HEK293T (cell line): ENCODE data around the gene IFI30.

Experiments used
- CTCF ChIA-PET: fragments of 350-600 bp; formaldehyde crosslinking; extraction: SDS; loops from one replicate; lab custom pipeline; 2021; ENCODE audit warnings: antibody characterized with exemption, inconsistent platforms; lab: Yijun Ruan, JAX
- POLR2A ChIA-PET: fragments of 350-600 bp; formaldehyde crosslinking; extraction: SDS; loops from one replicate; lab custom pipeline; 2020; ENCODE audit warnings: antibody characterized with exemption, inconsistent platforms; lab: Yijun Ruan, JAX
- DNase-seq: peaks from one replicate; pipeline ENCODE4 v3.0.0; 2012; ENCODE audit warnings: mixed read lengths; ENCODE audit errors: extremely low spot score
- ARNT ChIP-seq: fragments of 450-650 bp; IDR thresholded peaks from 2 replicates; pipeline ENCODE4 v1.6.1; 2017; ENCODE audit warnings: mild to moderate bottlenecking
- BHLHE40 ChIP-seq: fragments of 450-650 bp; IDR thresholded peaks from 2 replicates; pipeline ENCODE4 v1.6.1; 2016; ENCODE audit warnings: mild to moderate bottlenecking, moderate library complexity, borderline replicate concordance
- CTBP1 ChIP-seq: fragments of 450-650 bp; IDR thresholded peaks from 2 replicates; pipeline ENCODE4 v1.6.1; 2016; ENCODE audit warnings: borderline replicate concordance
- ELF4 ChIP-seq: fragments of 450-650 bp; IDR thresholded peaks from 2 replicates; pipeline ENCODE4 v1.6.1; 2017; ENCODE audit warnings: antibody characterized with exemption
- FOXA1 ChIP-seq: fragments of 450-650 bp; IDR thresholded peaks from 2 replicates; pipeline ENCODE4 v1.6.1; 2016; ENCODE audit warnings: mild to moderate bottlenecking
- FOXK2 ChIP-seq: fragments of 450-650 bp; IDR thresholded peaks from 2 replicates; pipeline ENCODE4 v1.6.1; 2016; ENCODE audit warnings: mild to moderate bottlenecking
- FOXM1 ChIP-seq: fragments of 450-650 bp; IDR thresholded peaks from 2 replicates; pipeline ENCODE4 v1.6.1; 2017; ENCODE audit warnings: mild to moderate bottlenecking, borderline replicate concordance
- HDGF ChIP-seq: fragments of 450-650 bp; IDR thresholded peaks from 2 replicates; pipeline ENCODE4 v1.6.1; 2017; ENCODE audit warnings: antibody characterized with exemption, borderline replicate concordance
- L3MBTL2 ChIP-seq: fragments of 450-650 bp; conservative IDR thresholded peaks from 2 replicates; pipeline ENCODE4 v1.6.1; 2016; ENCODE audit warnings: mild to moderate bottlenecking
- LEF1 ChIP-seq: fragments of 450-650 bp; IDR thresholded peaks from 2 replicates; pipeline ENCODE4 v1.6.1; 2017; ENCODE audit warnings: mild to moderate bottlenecking, borderline replicate concordance
- NFRKB ChIP-seq: fragments of 450-650 bp; IDR thresholded peaks from 2 replicates; pipeline ENCODE4 v1.6.1; 2016; ENCODE audit warnings: mild to moderate bottlenecking, moderate library complexity
- SP1 ChIP-seq: fragments of 450-650 bp; IDR thresholded peaks from 2 replicates; pipeline ENCODE4 v1.6.1; 2017
- SUZ12 ChIP-seq: fragments of 450-650 bp; IDR thresholded peaks from 2 replicates; pipeline ENCODE4 v1.6.1; 2016; ENCODE audit warnings: mild to moderate bottlenecking
- TARDBP ChIP-seq: fragments of 450-650 bp; IDR thresholded peaks from 2 replicates; pipeline ENCODE4 v1.6.1; 2016
- ZNF384 ChIP-seq: fragments of 450-650 bp; IDR thresholded peaks from 2 replicates; pipeline ENCODE4 v1.6.1; 2016
- TF ChIP-seq, protein P1 (sequence below): fragments of 450-650 bp; IDR thresholded peaks from 2 replicates; pipeline ENCODE4 v1.6.1; 2016

Gene IFI30

DNA sequence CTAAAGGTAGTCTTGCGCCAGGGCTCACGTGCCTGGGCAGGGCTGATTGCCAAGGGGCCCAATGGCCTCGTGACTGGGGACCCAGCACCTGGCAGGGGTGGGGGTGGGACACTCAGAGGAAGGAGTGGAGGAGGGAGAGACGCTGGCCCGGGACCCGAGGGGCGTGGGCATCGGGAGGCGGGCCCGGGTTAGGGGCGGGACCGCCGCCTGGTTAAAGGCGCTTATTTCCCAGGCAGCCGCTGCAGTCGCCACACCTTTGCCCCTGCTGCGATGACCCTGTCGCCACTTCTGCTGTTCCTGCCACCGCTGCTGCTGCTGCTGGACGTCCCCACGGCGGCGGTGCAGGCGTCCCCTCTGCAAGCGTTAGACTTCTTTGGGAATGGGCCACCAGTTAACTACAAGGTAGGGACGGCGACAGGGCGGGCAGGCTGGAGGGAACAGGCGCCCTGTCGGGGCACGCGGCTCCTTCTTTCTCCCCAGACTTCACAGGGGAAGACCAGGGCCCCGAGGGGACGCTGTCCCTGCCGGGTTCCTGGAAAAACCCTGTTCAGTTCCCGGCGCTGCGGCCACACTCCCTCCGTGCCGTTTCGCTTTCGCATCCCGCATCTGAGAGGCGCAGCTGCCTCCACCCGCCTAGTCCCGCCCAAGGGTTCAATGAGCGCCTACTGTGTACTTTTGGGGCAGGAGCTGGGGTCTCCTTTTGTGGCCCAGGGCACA, at the start of gene IFI30:
Gene IFI30, plus strand, starts transcription at position 242 of the 717 bp plus-strand sequence. Its CDS starts 29 bp downstream, at position 271.
- CTCF ChIA-PET = interaction anchor here (0.6 to 0.7 kb wide), 2 partner anchors 61 to 74 kb away, joined by 3 read pairs; no protein-coding TSS in a partner anchor
- POLR2A ChIA-PET = no interaction called here
- peak; percentile 68 for DNase-seq
- TF ChIP-seq, protein P1, sequence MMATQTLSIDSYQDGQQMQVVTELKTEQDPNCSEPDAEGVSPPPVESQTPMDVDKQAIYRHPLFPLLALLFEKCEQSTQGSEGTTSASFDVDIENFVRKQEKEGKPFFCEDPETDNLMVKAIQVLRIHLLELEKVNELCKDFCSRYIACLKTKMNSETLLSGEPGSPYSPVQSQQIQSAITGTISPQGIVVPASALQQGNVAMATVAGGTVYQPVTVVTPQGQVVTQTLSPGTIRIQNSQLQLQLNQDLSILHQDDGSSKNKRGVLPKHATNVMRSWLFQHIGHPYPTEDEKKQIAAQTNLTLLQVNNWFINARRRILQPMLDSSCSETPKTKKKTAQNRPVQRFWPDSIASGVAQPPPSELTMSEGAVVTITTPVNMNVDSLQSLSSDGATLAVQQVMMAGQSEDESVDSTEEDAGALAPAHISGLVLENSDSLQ = no peak
- TF ChIP-seq L3MBTL2 = peak; percentile 58; the same call in 1 of the 2 replicates

DNA sequence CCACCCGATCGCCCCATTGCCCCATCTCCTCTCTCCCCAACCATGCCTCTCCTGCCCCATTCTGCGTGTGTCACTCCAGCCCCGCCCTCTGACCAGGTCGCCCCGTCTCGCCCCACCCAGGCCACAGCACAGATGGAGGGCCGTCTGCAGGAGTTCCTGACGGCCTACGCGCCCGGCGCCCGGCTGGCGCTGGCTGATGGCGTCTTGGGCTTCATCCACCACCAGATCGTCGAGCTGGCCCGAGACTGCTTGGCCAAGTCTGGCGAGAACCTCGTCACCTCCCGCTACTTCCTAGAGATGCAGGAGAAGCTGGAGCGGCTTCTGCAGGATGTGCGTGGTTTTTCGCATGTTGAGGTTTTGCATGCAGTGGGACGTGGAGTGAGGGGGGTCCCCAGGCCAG, 49.8 kb upstream of the IFI30 start:
- no peak for TF ChIP-seq BHLHE40
- no peak for TF ChIP-seq NFRKB
- no peak for TF ChIP-seq SP1
- TF ChIP-seq ELF4 = no peak
- TF ChIP-seq CTBP1 = no peak
- TF ChIP-seq ZNF384 = no peak
- TF ChIP-seq LEF1 = no peak
- no peak for TF ChIP-seq SUZ12
- POLR2A ChIA-PET = no interaction called here
- CTCF ChIA-PET = interaction anchor here (0.6 kb wide), 1 partner anchor 53 kb away, joined by 3 read pairs; no protein-coding TSS in a partner anchor
- DNase-seq = no peak

DNA sequence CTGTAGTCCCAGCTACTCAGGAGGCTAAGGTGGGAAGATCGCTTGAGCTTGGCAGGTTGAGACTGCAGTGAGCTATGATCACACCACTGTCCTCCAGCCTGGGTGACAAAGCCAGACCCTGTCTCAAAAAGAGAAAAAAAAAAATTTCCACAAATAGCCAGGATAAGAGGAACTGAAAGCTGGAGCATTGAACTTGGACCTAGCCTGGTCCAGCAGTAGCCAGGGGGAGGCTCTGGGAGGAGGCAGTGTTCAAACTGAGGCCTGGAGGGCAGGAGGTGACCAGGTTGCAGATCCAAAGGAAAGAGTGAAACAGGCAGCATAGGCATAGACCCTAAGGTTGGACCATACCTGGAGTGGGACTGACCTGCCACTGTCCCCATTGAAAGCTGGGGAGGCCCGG, 47.5 kb upstream of the IFI30 start:
- CTCF ChIA-PET = interaction anchor here (1.3 kb wide), 1 partner anchor 13 kb away, joined by 7 read pairs; no protein-coding TSS in a partner anchor
- TF ChIP-seq L3MBTL2 = no peak
- no peak for TF ChIP-seq SP1
- TF ChIP-seq HDGF = no peak
- TF ChIP-seq, protein P1 = no peak
- no peak for TF ChIP-seq FOXK2
- POLR2A ChIA-PET = no interaction called here
- DNase-seq = no peak

DNA sequence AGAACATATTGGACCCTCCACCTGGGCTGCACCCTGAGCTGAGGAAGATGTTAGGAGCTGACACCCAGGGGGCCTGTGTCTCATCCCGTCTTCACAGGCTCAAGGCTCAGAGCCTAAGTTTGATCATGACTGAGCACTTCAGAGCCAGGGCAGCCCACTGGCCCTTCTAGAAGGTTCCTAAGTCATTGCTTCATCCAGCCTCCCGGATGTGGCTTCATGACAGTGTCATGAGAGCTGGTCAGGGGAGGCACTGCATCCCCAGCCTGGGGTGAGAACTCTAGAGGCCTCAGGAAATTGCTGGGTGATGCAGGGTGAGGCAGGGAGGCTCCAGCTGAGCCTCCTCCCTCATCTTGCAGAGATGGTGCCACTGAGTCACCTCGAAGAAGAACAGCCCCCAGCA, 45.6 kb upstream of the IFI30 start:
- POLR2A ChIA-PET = interaction anchor here (1.0 to 1.7 kb wide), 2 partner anchors 23 to 269 kb away, joined by 3 to 7 read pairs; partner anchors contain the start of gene RPL18A
- CTCF ChIA-PET = interaction anchor here (0.7 kb wide), 1 partner anchor 17 kb away, joined by 3 read pairs; no protein-coding TSS in a partner anchor
- no peak for TF ChIP-seq FOXK2
- TF ChIP-seq FOXA1 = no peak
- TF ChIP-seq TARDBP = no peak
- no peak for TF ChIP-seq SP1
- no peak for TF ChIP-seq ARNT
- TF ChIP-seq ZNF384 = no peak
- no peak for TF ChIP-seq SUZ12
- TF ChIP-seq ELF4 = no peak
- TF ChIP-seq NFRKB = no peak
- no peak for TF ChIP-seq BHLHE40
- TF ChIP-seq, protein P1 = no peak
- no peak for TF ChIP-seq L3MBTL2
- TF ChIP-seq HDGF = no peak
- no peak for TF ChIP-seq FOXM1
- TF ChIP-seq LEF1 = no peak
- TF ChIP-seq CTBP1 = no peak
- no peak for DNase-seq

DNA sequence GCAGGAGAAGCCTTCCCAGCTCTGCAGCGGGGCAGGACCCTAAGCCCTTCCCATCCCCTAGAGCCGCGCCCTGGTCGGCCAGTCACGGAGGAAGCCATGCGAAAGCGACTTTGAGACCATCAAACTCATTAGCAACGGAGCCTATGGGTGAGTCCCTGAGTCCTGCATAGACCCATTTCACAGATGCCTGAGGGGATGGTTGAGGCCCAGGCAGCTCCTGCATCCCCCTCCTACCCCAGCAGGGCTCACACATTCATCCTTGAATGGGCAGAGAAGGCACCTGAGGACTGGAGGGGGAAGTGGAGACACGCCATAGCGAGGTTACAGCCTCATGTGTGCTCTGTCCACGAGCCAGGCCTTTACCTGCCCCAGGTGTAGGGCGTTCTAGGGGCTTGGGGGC, 44.8 kb upstream of the IFI30 start:
- no peak for DNase-seq
- CTCF ChIA-PET = interaction anchor here (0.7 to 0.9 kb wide), 2 partner anchors 18 kb away, joined by 3 to 5 read pairs; no protein-coding TSS in a partner anchor
- TF ChIP-seq FOXA1 (no peak), SUZ12 (no peak)
- TF ChIP-seq, protein P1 = no peak
- POLR2A ChIA-PET = interaction anchor here (1.0 to 1.7 kb wide), 2 partner anchors 23 to 269 kb away, joined by 3 to 7 read pairs; partner anchors contain the start of gene RPL18A

DNA sequence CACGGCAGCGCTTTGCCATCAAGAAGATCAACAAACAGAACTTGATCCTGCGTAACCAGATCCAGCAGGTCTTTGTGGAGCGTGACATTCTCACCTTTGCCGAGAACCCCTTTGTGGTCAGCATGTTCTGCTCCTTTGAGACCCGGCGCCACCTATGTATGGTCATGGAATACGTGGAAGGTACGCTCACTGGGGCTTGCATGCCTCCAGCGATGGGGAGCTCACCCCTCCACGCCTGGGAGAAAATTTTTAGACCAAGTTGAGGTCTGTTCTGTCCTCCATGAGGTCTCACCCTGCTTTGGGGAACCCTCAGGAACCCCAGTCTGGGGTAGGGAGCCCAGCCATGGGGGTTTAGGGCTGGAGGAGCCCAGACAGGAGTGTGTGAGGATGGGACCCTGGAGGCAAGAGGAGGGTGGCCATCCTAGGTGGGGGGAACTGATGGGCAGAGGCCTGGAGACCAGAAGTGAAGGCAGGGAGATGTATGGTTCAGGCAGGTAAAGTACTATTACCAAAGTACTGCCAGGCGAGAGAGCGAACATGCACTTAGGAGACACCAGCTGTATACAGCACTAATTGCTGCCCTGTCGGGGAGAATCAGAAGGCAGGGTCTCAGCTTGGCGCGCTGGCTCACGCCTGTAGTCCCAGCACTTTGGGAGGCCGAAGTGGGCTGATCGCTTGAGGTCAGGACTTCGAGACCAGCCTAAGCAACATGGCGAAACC, 42.9 kb upstream of the IFI30 start:
- ChIA-PET CTCF (no interaction called here), POLR2A (no interaction called here)
- DNase-seq = no peak

More for the DNA sequence above, 42.9 kb upstream of the IFI30 start:
- TF ChIP-seq NFRKB (no peak), FOXK2 (no peak), FOXM1 (no peak), ELF4 (no peak), SP1 (no peak), TARDBP (no peak), SUZ12 (no peak), LEF1 (no peak), HDGF (no peak), FOXA1 (no peak), L3MBTL2 (no peak), ZNF384 (no peak)
